ENCODE measurements around the gene FREY1.

FREY1 gene

DNA sequence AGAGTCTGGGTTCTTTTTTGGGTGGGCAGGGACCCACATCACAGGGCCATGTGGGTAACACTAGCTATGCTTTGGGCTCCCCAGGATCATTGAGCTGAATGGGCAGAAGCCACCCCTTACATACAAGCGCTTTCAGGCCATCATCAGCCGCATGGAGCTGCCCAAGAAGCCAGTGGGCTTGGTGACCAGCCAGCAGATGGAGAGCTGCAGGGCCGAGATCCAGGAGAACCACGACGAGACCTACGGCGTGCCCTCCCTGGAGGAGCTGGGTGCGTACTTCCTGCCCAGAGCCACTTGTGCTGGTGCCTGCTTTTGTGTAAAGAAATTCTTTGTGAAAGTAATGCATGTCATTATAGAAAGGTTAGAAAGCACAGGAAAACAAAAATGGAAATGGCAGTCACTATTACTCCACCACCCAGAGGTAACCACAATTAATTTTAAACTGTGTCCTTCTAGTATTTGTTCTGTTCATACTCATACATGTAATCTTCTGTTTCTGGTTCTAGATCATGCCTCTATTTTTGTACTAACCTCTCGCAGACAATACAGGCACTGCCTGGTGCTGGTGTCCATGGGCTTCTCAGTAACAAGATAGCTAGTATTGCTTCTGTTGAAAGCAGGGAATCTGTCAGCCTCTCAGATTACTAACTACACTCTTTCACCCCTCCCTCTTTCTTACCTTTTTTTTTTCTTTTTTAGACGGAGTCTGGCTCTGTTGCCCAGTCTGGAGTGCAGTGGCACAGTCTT is 46.1 kb downstream of the FREY1 start:
- no peak for DNase-seq

DNA sequence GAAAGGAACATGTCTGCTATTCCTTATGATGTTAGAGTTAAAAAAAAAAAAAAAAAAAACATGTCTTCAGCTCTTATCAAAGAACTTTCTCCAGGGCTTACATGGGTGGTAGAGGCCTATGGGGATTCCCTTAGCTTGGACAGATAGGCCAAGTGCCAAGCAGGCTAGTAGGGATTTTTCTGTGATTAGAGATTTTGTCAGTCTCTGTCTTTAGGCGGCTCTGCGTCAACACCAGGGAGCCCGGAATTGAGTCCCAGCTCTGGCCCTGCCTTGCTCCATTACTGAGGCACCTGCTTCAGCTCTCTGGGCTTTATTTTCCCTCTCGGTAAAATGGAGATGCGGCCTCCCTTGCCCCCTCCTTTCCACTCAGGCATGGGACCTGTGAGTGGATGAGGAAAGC is 46.7 kb downstream of the FREY1 start:
- DNase-seq, result no peak

DNA sequence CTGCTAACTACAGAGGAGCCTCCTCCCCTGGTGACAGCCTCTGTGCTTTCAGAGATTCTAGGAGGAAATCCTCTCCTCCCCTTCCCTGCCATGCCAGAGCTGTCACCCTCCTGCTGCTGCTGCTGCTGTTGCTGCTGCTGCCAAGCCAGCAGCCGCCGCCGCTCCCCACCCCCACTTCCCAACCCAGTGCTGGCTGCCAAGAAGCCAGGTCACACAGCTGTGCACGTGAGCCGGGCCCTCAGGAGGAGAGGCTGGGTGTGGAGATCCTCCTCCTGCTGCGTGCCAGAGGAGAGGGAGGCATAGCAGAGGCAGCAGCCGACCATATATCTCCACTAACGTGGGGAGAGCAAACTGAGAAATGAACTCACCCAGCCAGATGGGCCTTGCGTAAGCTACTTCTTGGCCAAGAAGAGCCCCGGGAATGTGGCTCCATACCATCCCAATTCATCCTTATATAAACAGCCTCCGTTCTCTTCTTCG is 47.4 kb downstream of the FREY1 start:
- DNase-seq, result no peak

DNA sequence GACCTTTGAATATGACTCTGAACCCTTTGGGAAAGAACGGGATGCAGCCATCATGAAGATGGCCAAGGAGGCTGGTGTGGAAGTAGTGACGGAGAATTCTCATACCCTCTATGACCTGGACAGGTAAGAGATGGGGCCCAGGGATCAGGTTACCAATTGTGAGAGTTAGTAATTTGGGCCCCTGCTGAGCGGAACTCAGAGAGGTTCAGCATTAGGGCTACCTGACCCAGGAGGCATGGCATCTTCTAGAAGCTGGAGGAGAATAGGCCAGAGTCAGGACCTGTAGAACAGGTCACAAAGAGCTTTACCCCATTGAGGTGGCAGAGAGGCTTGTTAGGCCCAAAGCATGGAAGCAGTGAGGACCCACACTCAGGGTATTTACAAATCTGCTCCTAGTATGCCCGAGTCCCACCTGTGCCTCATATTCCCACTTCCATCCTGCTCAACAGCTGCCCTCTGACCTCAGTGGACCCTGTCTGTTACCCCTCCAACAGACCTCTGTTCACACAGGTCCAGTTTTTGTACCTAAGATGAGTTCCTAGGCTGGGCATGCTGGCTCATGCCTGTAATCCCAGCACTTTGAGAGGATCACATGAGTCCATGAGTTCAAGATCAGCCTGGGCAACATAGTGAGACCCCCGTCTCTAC is 48.2 kb downstream of the FREY1 start:
- no peak for DNase-seq

DNA sequence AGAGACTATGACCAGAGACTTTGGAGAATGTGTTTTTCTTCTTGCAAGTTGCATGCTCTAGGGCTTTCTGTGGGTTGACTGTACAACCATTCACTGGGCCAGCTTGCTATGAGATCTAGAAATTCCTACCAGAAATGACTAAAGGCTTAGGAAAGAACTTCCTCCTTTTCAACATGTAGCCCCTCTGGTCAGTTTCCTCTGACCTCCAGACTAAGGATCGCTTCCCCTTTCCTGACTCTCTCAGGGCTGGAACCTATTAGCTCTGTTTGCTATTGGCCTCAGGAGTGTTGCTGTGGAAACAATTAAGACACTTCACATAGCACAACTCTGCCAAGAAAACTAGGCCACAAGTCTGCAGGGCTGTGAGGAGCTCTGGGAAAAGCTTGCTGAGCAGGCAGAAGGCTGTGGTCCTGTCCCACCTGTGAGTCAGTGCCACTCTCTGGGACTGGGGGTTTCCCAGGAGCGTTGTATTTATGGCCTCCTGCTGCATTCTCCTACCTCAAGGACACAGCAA is 49.1 kb downstream of the FREY1 start:
- no peak for DNase-seq

Data from NCI-H774 (cell line).